GM12878 (cell line): ENCODE measurements around the gene HAUS1.

ENCODE experiments used
- CBFB ChIP-seq: IDR thresholded peaks from 2 replicates; pipeline ENCODE4 v1.6.1; 2016; ENCODE audit warnings: antibody characterized with exemption, low read depth
- EZH2 ChIP-seq: IDR thresholded peaks from 2 replicates; pipeline ENCODE4 v1.6.1; 2012; ENCODE audit warnings: low read depth, mild to moderate bottlenecking, control low read depth, inconsistent platforms, low read length, borderline replicate concordance; ENCODE audit not compliant: control insufficient read depth

DNA sequence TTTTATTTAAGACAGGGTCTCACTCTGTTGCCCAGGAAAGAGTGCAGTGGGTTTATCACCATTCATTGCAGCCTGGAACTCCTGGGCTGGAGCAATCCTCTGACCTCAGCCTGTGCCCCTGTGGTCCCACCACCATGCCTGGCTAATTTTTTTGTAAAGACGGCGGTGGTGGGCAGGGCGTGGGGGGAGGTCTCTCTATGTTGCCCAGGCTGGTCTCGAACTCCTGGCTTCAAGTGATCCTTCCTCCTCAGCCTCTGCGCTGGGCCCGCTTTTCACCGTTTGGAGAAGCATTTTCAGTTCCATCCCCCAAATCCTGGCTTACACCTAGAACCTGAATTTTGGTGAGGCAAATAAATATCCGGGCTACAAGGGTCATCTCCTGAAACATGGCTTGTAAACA, 4.7 kb upstream of the HAUS1 start:
- no peak for TF ChIP-seq CBFB
- TF ChIP-seq EZH2, result no peak
